ENCODE measurements around the gene FLT1.

DNA sequence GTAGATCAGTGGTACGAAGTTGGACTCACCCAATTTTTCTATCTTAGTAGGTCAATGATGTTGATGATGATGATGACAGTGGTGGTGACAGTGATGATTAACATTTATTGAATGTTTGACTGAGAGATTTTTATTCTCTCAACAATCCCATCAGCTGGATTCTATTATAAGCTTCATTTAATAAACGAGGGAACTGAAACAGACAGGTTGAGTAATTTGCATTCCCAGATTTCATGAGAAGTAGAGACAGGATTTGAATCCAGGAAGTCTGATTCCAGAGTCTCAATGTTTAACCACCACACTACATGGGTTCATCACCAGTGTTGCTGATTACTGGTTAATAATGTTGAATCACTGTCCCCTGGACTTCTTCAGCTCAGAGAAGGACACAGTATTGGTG is 168.9 kb downstream of the FLT1 start:
- TF ChIP-seq, protein P1, sequence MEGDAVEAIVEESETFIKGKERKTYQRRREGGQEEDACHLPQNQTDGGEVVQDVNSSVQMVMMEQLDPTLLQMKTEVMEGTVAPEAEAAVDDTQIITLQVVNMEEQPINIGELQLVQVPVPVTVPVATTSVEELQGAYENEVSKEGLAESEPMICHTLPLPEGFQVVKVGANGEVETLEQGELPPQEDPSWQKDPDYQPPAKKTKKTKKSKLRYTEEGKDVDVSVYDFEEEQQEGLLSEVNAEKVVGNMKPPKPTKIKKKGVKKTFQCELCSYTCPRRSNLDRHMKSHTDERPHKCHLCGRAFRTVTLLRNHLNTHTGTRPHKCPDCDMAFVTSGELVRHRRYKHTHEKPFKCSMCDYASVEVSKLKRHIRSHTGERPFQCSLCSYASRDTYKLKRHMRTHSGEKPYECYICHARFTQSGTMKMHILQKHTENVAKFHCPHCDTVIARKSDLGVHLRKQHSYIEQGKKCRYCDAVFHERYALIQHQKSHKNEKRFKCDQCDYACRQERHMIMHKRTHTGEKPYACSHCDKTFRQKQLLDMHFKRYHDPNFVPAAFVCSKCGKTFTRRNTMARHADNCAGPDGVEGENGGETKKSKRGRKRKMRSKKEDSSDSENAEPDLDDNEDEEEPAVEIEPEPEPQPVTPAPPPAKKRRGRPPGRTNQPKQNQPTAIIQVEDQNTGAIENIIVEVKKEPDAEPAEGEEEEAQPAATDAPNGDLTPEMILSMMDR (IDR thresholded peaks at IDR 0.05): no peak
- no peak for TF ChIP-seq POLR2A (IDR thresholded peaks at IDR 0.05)
